NCI-H187 treated with DMSO at 0.1 percent for 48 hours (cell line): Measurements from ENCODE around the gene C19orf18.
"Not testable (repeated sequence)": the region's sequence is repeated elsewhere in the genome, so short reads cannot be mapped to it uniquely, and the experiment has no call there.

Source experiments
- DNase-seq: peaks from one replicate; lab custom pipeline; 2025; lab: John Stamatoyannopoulos, UW

C19orf18 gene

GRCh38 chr19:57974434-57974833, at the start of gene C19orf18:
Gene C19orf18, minus strand, starts transcription at chr19:57974534. Its CDS starts 102 bp downstream, at chr19:57974432.
- DNase-seq: no peak

GRCh38 chr19:58022283-58022660, 47.9 kb upstream of the C19orf18 start:
- DNase-seq: no peak

- DNase-seq: peak; percentile 48
These were observed 47.4 kb upstream of the C19orf18 start for GRCh38 chr19:58021541-58022282.

- no peak for DNase-seq
These were observed 45.8 kb upstream of the C19orf18 start for GRCh38 chr19:58020129-58020528.

GRCh38 chr19:58014141-58014540, 39.8 kb upstream of the C19orf18 start:
- no peak for DNase-seq

- no peak for DNase-seq
These were observed 36.2 kb upstream of the C19orf18 start for GRCh38 chr19:58010507-58010906.

GRCh38 chr19:58009666-58010301, 35.5 kb upstream of the C19orf18 start:
- no peak for DNase-seq

GRCh38 chr19:58009301-58009665, 34.9 kb upstream of the C19orf18 start:
- no peak for DNase-seq

GRCh38 chr19:58008877-58009276, 34.5 kb upstream of the C19orf18 start:
- DNase-seq: not testable (repeated sequence)

- DNase-seq: no peak
These were observed 33.0 kb upstream of the C19orf18 start for GRCh38 chr19:58007285-58007684.

- DNase-seq: no peak
These were observed 29.0 kb upstream of the C19orf18 start for GRCh38 chr19:58003174-58003828.

GRCh38 chr19:58002384-58003173, 28.2 kb upstream of the C19orf18 start, which contains the start of gene ZNF606:
Gene ZNF606, minus strand, starts transcription at chr19:58002820. Its CDS starts 1,501 bp downstream, at chr19:58001319.
- DNase-seq: peak; percentile 23

- no peak for DNase-seq
These were observed 27.6 kb upstream of the C19orf18 start for GRCh38 chr19:58001895-58002369.

GRCh38 chr19:58000677-58001076, 26.3 kb upstream of the C19orf18 start:
- no peak for DNase-seq

GRCh38 chr19:57992841-57993240, 18.5 kb upstream of the C19orf18 start:
- DNase-seq: no peak

GRCh38 chr19:57978586-57979289, 4.4 kb upstream of the C19orf18 start:
- DNase-seq: no peak

GRCh38 chr19:57964761-57965160, 9.6 kb downstream of the C19orf18 start:
- DNase-seq: no peak

- DNase-seq: no peak
These were observed 12.5 kb downstream of the C19orf18 start for GRCh38 chr19:57961785-57962184.

GRCh38 chr19:57954996-57955395, 19.3 kb downstream of the C19orf18 start:
- DNase-seq: no peak

GRCh38 chr19:57949702-57950101, 24.6 kb downstream of the C19orf18 start:
- DNase-seq: no peak

GRCh38 chr19:57949296-57949695, 25.0 kb downstream of the C19orf18 start:
- no peak for DNase-seq
